Thoracic aorta (tissue), 2 donors: ENCODE measurements around the gene GTPBP2. TPM values are rescaled to one million over a fixed set of nuclear protein-coding genes. Genes with fewer than 3 reads are reported as not detected.

Experiments
- ATAC-seq: fragments of 150-250 bp; one replicate; pipeline ENCODE4 v1.8.0; 2017; ENCODE audit warnings: low read depth; ENCODE audit not compliant: insufficient number of reproducible peaks, low FRiP score
- DNase-seq: peaks from one replicate; pipeline ENCODE4 v3.0.0-alpha.2; 2020; ENCODE audit warnings: low spot score
- H3K27ac ChIP-seq, 2 donors: fragments of 200-600 bp; sonication (generic); 1 replicate in 1 of 2; 2 replicates in 1 of 2; pipeline ENCODE4 v1.5.1; 2016; ENCODE audit warnings: mild to moderate bottlenecking in 2 of 2, moderate library complexity in 2 of 2
- H3K27me3 ChIP-seq: fragments of 200-600 bp; sonication (generic); replicated peaks from 2 replicates; pipeline ENCODE4 v1.6.0; 2016; ENCODE audit warnings: mild to moderate bottlenecking; ENCODE audit not compliant: insufficient read depth
- H3K36me3 ChIP-seq: fragments of 200-600 bp; sonication (generic); one replicate; pipeline ENCODE4 v1.5.1; 2016
- H3K4me1 ChIP-seq, 2 donors: fragments of 200-600 bp; sonication (generic); 1 replicate in 1 of 2; 2 replicates in 1 of 2; pipeline versions ENCODE4 v1.5.1 to v1.6.0; 2016; ENCODE audit warnings: low read depth in 2 of 2, mild to moderate bottlenecking in 1 of 2; ENCODE audit not compliant: control insufficient read depth in 1 of 2
- H3K4me3 ChIP-seq: fragments of 200-600 bp; sonication (generic); 2 replicates; pipeline ENCODE4 v1.5.1; 2016; ENCODE audit warnings: mild to moderate bottlenecking
- H3K9me3 ChIP-seq: fragments of 200-600 bp; sonication (generic); 2 replicates; pipeline ENCODE4 v1.5.1; 2016
- total RNA-seq, 2 donors: library from RNA; depleted of rRNA; stranded (reverse); fragments of >200 nt; gene quantifications; one replicate each; pipeline versions ENCODE4 v1.1.0 to v1.2.3, GENCODE V29; 2016
- TF ChIP-seq, protein P1 (sequence below): fragments of 200-600 bp; sonication (generic); IDR thresholded peaks from one replicate; pipeline ENCODE4 v1.5.1; 2019; ENCODE audit warnings: antibody characterized with exemption

Gene GTPBP2
- total RNA-seq, 2 donors from 2014 or later, result 45.9 to 66.1 TPM

GRCh38 chr6:43578748-43579147 lies 50.3 kb downstream of the GTPBP2 start:
- no peaks in the 10 kb centered on the region for H3K27me3 ChIP-seq
- H3K36me3 ChIP-seq, result peaks cover 3% of the 10 kb centered on the region
- ATAC-seq (no peak), DNase-seq (no peak)
- TF ChIP-seq, protein P1, sequence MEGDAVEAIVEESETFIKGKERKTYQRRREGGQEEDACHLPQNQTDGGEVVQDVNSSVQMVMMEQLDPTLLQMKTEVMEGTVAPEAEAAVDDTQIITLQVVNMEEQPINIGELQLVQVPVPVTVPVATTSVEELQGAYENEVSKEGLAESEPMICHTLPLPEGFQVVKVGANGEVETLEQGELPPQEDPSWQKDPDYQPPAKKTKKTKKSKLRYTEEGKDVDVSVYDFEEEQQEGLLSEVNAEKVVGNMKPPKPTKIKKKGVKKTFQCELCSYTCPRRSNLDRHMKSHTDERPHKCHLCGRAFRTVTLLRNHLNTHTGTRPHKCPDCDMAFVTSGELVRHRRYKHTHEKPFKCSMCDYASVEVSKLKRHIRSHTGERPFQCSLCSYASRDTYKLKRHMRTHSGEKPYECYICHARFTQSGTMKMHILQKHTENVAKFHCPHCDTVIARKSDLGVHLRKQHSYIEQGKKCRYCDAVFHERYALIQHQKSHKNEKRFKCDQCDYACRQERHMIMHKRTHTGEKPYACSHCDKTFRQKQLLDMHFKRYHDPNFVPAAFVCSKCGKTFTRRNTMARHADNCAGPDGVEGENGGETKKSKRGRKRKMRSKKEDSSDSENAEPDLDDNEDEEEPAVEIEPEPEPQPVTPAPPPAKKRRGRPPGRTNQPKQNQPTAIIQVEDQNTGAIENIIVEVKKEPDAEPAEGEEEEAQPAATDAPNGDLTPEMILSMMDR, result no peak
- no peak overlapping the region for H3K4me3 ChIP-seq
- H3K27ac ChIP-seq, result no peak overlapping the region
- H3K9me3 ChIP-seq, result no peaks in the 10 kb centered on the region
- H3K4me1 ChIP-seq, result peaks cover 12 to 25% of the 10 kb centered on the region in 2 donors

- DNase-seq, result peak; percentile 47
- H3K4me1 ChIP-seq, result peaks cover 12 to 25% of the 10 kb centered on the region in 2 donors
- no peaks in the 10 kb centered on the region for H3K27me3 ChIP-seq
- H3K27ac ChIP-seq, result peak within 1 kb of the TSS; percentile 27 to 69
- H3K36me3 ChIP-seq, result peaks cover 7% of the 10 kb centered on the region
- H3K9me3 ChIP-seq, result no peaks in the 10 kb centered on the region
- ATAC-seq, result peak; percentile 80
- H3K4me3 ChIP-seq, result peak within 1 kb of the TSS; percentile 86
- TF ChIP-seq, protein P1, result no peak
These were observed 53.1 kb downstream of the GTPBP2 start, which contains the start of the genes POLH and XPO5 for GRCh38 chr6:43575772-43576551. POLH (plus strand) TSS chr6:43576185; CDS start chr6:43582320, 6,135 bp downstream. XPO5 (minus strand) TSS chr6:43576038; CDS start chr6:43575864, 174 bp downstream.

- TF ChIP-seq, protein P1, result no peak
- ATAC-seq (peak; percentile 35), DNase-seq (no peak)
- Histone ChIP-seq H3K36me3 (peaks cover 12% of the 10 kb centered on the region), H3K27me3 (no peaks in the 10 kb centered on the region), H3K4me3 (peak overlapping the region; percentile 86), H3K9me3 (no peaks in the 10 kb centered on the region), H3K27ac (peak overlapping the region in 1 of 2 donors; percentile 69), H3K4me1 (peaks cover 12 to 25% of the 10 kb centered on the region in 2 donors)
These were observed 53.8 kb downstream of the GTPBP2 start for GRCh38 chr6:43575105-43575771.

DNA sequence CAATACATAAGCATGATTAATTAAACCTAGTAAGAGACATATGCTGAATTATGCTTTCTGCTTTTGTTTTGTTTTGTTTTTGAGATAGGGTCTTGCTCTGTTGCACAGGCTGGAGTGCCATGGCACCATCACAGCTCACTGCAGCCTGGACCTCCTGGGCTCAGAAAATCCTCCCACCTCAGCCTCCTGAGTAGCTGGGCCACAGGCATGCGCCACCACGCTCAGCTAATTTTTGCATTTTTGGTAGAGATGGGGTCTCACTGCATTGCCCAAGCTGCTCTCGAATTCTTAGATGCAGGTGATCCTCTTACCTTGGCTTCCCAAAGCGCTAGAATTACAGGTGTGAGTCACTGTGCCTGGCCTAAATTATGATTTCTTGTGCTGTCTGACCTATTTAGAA lies 57.0 kb downstream of the GTPBP2 start:
- peaks cover 23% of the 10 kb centered on the region for H3K36me3 ChIP-seq
- no peaks in the 10 kb centered on the region for H3K9me3 ChIP-seq
- ATAC-seq, result no peak
- H3K27me3 ChIP-seq, result no peaks in the 10 kb centered on the region
- TF ChIP-seq, protein P1, result no peak
- no peak overlapping the region for H3K4me3 ChIP-seq
- DNase-seq, result no peak
- no peak overlapping the region for H3K27ac ChIP-seq
- H3K4me1 ChIP-seq, result peaks cover 4 to 11% of the 10 kb centered on the region in 2 donors

DNA sequence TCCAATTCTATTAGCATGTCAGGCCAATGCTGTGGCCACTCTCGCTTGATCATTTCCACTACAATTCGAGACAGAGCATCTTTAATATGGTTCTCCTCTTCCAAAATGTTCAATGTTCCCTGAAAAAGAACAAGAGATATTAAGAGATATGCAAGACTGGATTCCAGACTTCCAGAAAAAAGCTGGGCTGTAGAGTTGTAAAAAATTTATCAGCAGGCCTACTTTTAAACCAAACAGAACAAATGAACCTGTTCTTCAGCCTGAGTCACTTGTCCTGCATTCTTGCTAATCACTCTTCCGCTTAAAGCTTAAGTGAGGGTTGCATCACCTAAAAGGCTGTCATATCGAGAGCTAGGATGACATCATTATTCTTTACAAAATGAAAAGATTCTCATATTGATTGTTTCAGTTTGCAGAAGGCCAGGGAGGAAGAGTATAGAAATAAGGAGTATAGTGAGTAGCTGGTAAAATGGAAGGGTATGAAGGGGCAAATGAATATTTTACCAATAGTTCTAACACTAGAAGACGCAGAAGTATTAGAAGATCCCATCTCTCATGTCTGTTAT lies 58.1 kb downstream of the GTPBP2 start:
- TF ChIP-seq, protein P1, result no peak
- Histone ChIP-seq H3K36me3 (peaks cover 28% of the 10 kb centered on the region), H3K27ac (no peak overlapping the region), H3K4me3 (no peak overlapping the region), H3K9me3 (no peaks in the 10 kb centered on the region), H3K27me3 (no peaks in the 10 kb centered on the region), H3K4me1 (peaks cover 0 to 5% of the 10 kb centered on the region in 2 donors)
- DNase-seq (no peak), ATAC-seq (no peak)
